ENCODE data around the gene KCNK2. TPM values are rescaled to one million over a fixed set of nuclear protein-coding genes. Genes with fewer than 3 reads are reported as not detected.

Gene KCNK2
- total RNA-seq, 1 experiment from 2014 or later, result 0.15 TPM

- TF ChIP-seq MXD4 (CRISPR knock-in tag; IDR thresholded peaks at IDR 0.05; ENCODE audit: borderline replicate concordance) (no peak), NFATC4 (CRISPR knock-in tag; IDR thresholded peaks at IDR 0.05) (no peak), STAT6 (CRISPR knock-in tag; conservative IDR thresholded peaks at IDR 0.05; ENCODE audit: low read depth) (no peak), ZNF532 (CRISPR knock-in tag; IDR thresholded peaks at IDR 0.05; ENCODE audit: borderline replicate concordance) (no peak), ATF3 (CRISPR knock-in tag; conservative IDR thresholded peaks at IDR 0.05) (no peak), GTF2I (CRISPR knock-in tag; conservative IDR thresholded peaks at IDR 0.05) (no peak)
Observed at GRCh38 chr1:215220346-215220745, 137.8 kb downstream of the KCNK2 start (continued).

- CTCF ChIA-PET, result no interaction called here
- Mint-ChIP-seq H3K4me1 (peaks cover 5% of the 10 kb centered on the region), H3K4me3 (no peak overlapping the region), H3K27me3 (ENCODE audit: low read depth) (no peaks in the 10 kb centered on the region), H3K27ac (no peak overlapping the region), H3K9me3 (no peaks in the 10 kb centered on the region), H3K36me3 (no peaks in the 10 kb centered on the region)
- ATAC-seq, result no peak
- POLR2A ChIA-PET, result no interaction called here
- no peak for DNase-seq (ENCODE audit: low spot score)
- TF ChIP-seq FOXP1 (CRISPR knock-in tag; IDR thresholded peaks at IDR 0.05; ENCODE audit: borderline replicate concordance), result no peak
- no peak for TF ChIP-seq ZNF416 (CRISPR knock-in tag; IDR thresholded peaks at IDR 0.05)
- TF ChIP-seq FOXP4 (CRISPR knock-in tag; IDR thresholded peaks at IDR 0.05), result no peak
- no peak for TF ChIP-seq ZNF423 (CRISPR knock-in tag; IDR thresholded peaks at IDR 0.05)
- no peak for TF ChIP-seq PREB (CRISPR knock-in tag; IDR thresholded peaks at IDR 0.05; ENCODE audit: borderline replicate concordance)
- no peak for TF ChIP-seq JAZF1 (CRISPR knock-in tag; IDR thresholded peaks at IDR 0.05)
- TF ChIP-seq NFATC4 (CRISPR knock-in tag; IDR thresholded peaks at IDR 0.05), result no peak
- no peak for TF ChIP-seq ZNF317 (CRISPR knock-in tag; IDR thresholded peaks at IDR 0.05; ENCODE audit: borderline replicate concordance, low read depth)
- TF ChIP-seq EMX1 (CRISPR knock-in tag; IDR thresholded peaks at IDR 0.05), result no peak
- TF ChIP-seq IRF2 (CRISPR knock-in tag; IDR thresholded peaks at IDR 0.05; ENCODE audit: borderline replicate concordance, low read depth), result no peak
- TF ChIP-seq, protein P1, sequence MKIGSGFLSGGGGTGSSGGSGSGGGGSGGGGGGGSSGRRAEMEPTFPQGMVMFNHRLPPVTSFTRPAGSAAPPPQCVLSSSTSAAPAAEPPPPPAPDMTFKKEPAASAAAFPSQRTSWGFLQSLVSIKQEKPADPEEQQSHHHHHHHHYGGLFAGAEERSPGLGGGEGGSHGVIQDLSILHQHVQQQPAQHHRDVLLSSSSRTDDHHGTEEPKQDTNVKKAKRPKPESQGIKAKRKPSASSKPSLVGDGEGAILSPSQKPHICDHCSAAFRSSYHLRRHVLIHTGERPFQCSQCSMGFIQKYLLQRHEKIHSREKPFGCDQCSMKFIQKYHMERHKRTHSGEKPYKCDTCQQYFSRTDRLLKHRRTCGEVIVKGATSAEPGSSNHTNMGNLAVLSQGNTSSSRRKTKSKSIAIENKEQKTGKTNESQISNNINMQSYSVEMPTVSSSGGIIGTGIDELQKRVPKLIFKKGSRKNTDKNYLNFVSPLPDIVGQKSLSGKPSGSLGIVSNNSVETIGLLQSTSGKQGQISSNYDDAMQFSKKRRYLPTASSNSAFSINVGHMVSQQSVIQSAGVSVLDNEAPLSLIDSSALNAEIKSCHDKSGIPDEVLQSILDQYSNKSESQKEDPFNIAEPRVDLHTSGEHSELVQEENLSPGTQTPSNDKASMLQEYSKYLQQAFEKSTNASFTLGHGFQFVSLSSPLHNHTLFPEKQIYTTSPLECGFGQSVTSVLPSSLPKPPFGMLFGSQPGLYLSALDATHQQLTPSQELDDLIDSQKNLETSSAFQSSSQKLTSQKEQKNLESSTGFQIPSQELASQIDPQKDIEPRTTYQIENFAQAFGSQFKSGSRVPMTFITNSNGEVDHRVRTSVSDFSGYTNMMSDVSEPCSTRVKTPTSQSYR (CRISPR knock-in tag; IDR thresholded peaks at IDR 0.05), result no peak
- no peak for TF ChIP-seq ZNF532 (CRISPR knock-in tag; IDR thresholded peaks at IDR 0.05; ENCODE audit: borderline replicate concordance)
Observed at GRCh38 chr1:215226757-215227156, 144.2 kb downstream of the KCNK2 start.
